GM10248 (cell line): ENCODE data around the gene UGT1A10.

Experiments
- CTCF ChIA-PET: fragments of 300-600 bp; sonication (Branson Sonifier 250); formaldehyde crosslinking; extraction: SDS; loops from one replicate; lab custom pipeline; 2021; ENCODE audit warnings: antibody characterized with exemption; lab: Yijun Ruan, JAX
- POLR2A ChIA-PET: fragments of 350-650 bp; sonication (Branson Sonifier 250); formaldehyde crosslinking; extraction: SDS; loops from one replicate; lab custom pipeline; 2020; ENCODE audit warnings: antibody characterized with exemption; lab: Yijun Ruan, JAX
- DNase-seq: peaks from one replicate; pipeline ENCODE4 v3.0.0; 2012; ENCODE audit errors: extremely low spot score
- TF ChIP-seq, protein P1 (sequence below): IDR thresholded peaks from 2 replicates; pipeline ENCODE4 v1.5.1; 2012; ENCODE audit warnings: mild to moderate bottlenecking, low read depth; ENCODE audit errors: extremely low read depth, missing control alignments, control extremely low read depth

Gene UGT1A10

DNA sequence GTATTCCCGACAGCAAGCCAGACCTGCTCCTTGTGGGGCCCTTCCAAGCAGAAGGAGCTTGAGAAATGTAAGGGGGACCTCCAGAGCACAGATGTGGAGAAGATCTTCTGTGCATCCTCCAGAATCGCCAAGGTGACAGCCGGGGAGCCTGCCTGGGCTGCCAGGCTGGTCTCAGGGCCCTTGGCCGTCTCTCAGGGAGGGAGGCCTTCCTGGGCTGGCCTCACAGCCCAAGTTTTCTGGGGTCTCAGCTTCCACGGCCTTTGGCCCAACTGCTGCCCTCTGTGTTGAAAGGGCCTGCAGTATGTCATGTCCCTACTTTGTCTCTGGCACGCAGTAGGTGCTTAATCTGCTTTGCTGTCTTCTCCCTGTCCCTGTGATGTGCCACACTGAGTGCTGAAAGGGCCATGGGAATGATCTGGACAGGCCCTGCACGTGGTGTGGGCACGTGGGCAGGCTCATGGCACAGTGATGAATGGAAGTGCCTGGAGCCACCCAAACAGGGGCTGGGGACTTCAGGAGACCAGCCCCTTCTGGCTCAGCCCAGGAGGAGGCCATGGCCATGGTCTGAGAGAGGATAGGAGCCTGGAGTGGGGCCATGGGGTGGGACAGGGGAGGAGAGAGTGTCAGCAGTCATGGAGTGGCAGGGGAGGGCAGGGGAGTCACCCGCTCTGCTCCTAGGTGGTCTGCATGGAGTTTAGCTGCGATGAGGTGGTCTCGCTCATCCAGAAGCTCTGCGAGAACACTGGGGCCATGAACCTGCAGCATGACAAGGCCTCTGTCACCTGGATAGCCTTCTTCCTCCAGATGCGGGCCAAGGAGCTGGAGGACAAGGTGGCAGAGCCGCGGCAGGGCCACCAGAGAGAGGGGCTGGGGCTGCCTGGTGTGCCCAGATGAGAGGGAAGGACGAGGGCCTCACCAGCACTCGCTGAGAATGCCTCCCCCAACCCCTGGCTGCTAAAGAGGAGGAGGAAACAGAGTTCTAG, 182.7 kb downstream of the UGT1A10 start:
- no peak for DNase-seq
- ChIA-PET CTCF (interaction anchor here (1.1 to 1.6 kb wide), 2 partner anchors 29 to 38 kb away, joined by 3 read pairs; no protein-coding TSS in a partner anchor), POLR2A (no interaction called here)
- TF ChIP-seq, protein P1, sequence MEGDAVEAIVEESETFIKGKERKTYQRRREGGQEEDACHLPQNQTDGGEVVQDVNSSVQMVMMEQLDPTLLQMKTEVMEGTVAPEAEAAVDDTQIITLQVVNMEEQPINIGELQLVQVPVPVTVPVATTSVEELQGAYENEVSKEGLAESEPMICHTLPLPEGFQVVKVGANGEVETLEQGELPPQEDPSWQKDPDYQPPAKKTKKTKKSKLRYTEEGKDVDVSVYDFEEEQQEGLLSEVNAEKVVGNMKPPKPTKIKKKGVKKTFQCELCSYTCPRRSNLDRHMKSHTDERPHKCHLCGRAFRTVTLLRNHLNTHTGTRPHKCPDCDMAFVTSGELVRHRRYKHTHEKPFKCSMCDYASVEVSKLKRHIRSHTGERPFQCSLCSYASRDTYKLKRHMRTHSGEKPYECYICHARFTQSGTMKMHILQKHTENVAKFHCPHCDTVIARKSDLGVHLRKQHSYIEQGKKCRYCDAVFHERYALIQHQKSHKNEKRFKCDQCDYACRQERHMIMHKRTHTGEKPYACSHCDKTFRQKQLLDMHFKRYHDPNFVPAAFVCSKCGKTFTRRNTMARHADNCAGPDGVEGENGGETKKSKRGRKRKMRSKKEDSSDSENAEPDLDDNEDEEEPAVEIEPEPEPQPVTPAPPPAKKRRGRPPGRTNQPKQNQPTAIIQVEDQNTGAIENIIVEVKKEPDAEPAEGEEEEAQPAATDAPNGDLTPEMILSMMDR: no peak

DNA sequence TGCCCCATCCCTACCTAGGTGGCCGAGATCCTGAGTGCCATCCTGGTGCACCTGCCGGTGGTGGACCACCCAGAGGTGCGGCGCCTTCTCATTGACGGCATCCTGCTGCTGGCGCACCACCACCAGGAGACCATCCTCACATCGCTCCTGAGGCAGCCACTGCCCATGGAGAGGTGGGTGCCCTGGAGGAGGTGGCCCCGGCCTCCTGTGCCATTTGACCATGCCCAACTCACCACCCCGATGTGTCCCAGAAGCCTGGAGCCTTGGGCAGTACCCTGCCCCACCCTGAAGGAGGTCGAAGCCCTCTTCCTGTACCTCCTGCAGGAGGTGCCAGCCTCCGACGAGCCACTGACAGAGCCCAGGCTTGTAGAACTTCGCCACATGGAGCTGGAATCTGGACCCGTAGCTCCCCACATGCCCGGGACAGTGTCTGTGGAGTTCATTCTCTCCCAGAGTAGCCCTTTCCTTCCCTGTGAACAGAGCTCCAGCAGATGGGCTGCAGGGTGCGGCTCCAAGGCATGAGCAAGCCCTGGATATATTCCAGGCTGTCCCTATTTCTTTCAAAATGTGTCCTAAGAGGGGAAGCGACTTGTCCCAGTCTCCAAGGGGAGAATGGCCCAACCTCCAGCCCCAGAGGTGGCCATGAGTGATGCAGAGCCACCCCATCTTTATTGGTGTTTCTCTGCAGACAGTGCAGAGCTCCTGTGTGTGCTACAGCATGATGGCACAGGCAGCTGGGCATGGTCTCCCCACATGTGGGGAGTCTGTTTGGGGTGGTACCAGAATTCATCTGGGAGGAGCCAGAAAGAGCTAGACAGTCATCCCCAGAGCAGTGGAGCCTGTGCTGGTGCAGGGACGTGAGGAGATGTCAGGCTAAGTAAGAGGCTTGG, 183.9 kb downstream of the UGT1A10 start:
- no peak for DNase-seq
- TF ChIP-seq, protein P1: no peak
- ChIA-PET POLR2A (no interaction called here), CTCF (interaction anchor here (1.6 kb wide), 1 partner anchor 30 kb away, joined by 3 read pairs; no protein-coding TSS in a partner anchor)

DNA sequence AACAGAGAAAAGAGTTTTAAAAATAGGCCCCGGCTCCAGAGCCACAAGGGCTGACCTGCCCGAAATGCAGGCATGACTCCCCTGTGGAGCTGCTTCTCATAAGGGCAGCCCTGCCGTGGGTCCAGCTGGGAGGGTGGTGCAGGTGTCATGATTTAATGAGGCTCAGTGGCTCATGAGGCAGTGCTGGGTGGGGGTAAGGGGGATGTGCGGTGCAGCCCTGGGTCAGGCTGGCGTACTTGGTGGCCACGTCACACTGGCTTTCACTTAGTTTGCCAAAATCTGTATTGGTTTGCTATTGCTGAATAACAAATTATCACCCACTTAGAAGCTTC, 184.5 kb downstream of the UGT1A10 start:
- no peak for DNase-seq
- ChIA-PET CTCF (interaction anchor here (1.6 kb wide), 1 partner anchor 31 kb away, joined by 3 read pairs; no protein-coding TSS in a partner anchor), POLR2A (no interaction called here)
- TF ChIP-seq, protein P1: no peak

DNA sequence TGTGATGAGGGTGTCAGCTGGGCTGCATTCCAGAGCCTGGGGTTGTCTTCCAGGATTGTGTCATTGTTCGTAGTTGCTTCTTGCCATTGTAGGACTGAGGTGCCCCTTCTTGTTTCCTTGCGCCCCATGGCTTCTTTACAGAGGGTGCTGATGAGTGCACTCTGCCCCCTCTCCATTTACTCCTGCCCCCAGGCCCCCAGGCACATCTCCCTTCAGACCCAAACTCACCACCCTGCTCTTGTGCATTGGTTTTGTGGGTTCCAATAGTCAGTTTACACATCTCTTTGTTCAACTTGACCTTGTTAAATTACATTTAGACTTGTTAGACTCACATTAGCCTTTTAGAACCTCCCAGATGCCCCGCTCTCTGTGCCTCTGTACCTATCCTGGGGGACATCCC, 184.9 kb downstream of the UGT1A10 start:
- TF ChIP-seq, protein P1: no peak
- ChIA-PET CTCF (no interaction called here), POLR2A (no interaction called here)
- DNase-seq: no peak

DNA sequence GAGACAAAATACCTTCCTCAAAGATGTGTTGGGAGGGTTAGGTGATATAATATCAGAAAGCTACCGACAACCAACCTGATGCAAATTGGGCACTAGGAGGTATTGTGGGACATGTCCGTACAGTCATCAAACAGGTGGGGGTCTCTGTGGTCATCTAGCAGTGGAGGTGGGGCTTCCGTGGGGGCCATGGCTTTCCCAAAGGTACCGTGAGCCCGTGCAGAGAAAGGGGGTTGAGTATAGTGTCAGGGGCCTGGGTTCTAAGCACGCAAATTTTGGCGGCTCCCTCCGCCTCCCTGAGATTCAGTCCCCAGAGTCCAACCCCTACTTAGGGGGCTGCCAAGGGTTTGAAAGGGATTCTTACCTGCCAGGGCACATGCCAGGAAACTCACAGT, 185.5 kb downstream of the UGT1A10 start:
- ChIA-PET CTCF (no interaction called here), POLR2A (no interaction called here)
- TF ChIP-seq, protein P1: no peak
- no peak for DNase-seq
